GM19351 (cell line): ENCODE results near the gene APLP2.

Source experiments
- ATAC-seq: cut with Tn5 transposase; IDR thresholded peaks from one replicate; pipeline ENCODE4 v1.9.1; 2021; ENCODE audit warnings: mild to moderate bottlenecking, moderate library complexity; ENCODE audit not compliant: unreplicated experiment

The APLP2 gene

DNA sequence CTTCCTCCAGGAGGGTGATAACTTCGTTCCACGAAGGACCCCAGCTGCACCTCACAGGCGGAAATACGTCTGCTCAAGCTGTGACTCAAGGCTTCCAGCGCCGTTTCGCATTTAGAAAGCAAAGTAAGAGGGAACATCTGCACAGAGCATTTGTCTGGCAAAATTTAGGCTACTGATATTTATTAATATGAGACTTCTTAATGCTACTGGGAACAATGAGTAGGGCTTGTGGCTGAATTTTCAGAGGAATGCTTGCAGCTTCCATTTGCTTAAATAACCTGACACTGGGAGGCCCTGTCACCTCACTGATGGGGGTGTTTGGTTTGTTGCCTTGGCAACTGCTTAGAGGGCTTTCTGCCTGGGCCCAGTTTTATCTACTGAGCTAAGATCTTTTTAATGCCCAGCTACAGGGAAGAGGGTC, 75.2 kb downstream of the APLP2 start:
- ATAC-seq: no peak

DNA sequence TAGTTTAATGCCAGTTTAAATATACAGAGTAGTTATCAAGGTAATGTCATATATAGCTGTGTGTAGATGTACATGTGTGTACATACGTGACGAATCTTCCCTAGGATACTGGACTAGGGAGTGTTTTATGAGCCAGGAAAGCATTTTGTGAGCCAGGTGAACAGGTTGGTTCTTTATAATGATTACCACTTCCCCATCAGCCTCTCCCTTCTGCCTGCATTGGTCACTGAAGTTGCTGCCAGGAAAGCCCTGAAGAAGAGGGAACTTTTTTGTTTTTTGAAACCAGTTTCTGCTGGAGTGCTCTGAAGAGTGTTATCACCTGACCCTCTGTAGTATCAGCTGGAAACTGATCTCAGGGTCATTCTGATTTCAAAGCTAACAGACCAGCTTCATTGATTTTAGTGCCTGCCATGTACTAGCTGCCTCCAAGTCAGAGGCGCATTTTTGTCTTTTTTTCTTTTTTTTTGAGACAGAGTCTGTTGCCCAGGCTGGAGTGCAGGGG, 75.7 kb downstream of the APLP2 start:
- no peak for ATAC-seq

DNA sequence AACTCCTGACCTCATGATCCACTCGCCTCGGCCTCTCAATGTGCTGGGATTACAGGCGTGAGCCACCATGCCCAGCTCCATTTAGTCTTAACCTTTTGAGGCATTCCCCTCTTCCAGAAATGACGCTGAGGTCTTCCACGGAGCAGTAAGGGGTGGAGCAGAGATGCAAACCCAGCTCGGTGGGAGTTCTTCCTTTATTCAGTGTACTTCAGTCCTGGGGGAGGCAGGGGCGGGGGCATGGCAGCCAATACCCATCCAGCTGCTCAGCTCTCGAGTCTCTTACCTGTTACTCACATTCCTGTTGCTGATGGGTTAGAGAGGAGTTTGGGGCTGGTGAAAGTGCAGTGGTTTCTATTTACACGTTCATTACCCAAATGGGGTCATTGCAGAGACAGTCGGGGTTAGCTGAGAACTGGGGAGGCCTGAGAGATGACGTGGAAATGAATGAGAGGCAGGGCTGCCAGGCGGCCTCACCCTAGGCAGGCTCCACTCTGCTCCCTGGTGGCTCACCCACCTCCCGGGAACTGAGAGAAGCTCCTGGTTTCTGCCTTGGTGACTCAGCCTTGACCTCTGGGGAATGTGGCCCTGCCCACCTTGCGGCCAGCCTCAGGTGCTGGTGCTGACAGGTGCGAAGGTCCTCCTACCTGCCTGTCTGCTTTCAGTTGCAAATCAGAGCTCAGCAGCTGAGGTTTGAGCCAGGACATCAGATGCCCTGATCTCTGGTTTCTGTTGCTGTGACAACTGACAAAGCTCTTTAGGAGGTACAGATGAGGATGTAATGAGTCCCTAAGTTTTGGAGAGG, 76.5 kb downstream of the APLP2 start:
- ATAC-seq: peak; percentile 35

DNA sequence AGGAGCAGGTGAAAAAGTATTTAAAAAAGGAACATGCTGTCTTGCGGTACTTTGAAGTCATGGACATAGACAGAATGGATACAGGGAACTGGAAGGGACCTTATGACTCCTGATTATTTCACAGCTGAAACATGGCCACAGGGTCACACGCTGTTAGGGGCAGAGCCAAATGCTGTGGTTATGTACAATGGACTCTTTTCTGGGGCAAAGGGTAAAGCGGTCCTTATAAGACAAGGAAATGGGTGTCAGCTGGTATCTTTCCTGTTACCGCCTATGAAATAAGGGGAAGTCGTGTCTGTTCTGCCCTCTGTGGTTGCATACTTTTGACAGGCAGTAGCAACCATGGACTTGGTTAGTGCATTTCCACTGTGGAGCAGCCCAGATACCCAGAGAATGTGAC, 77.1 kb downstream of the APLP2 start:
- ATAC-seq: peak; percentile 24

DNA sequence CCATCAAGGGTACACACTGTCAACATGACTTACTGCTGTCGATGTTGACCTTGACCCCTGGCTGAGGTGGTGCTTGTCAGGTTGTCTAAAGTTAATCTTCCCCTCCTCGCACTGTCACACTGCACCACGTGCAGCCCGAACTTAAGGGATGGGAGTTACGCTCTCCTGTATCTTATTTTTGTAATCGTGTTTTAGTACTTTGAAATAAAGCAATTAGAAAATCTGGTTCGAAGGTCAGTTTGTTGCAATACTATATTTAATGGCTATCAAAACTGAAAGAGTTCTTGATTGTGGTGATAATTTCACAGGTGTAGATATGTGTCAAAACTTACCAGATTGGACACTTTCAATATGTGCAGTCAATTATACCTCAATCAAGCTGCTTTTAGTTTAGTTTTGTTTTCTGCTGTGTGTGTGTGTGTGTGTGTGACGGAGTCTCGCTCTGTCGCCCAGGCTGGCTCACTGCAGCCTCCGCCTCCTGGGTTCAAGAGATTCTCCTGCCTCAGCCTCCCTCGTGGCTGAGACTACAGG, 79.2 kb downstream of the APLP2 start:
- ATAC-seq: no peak

DNA sequence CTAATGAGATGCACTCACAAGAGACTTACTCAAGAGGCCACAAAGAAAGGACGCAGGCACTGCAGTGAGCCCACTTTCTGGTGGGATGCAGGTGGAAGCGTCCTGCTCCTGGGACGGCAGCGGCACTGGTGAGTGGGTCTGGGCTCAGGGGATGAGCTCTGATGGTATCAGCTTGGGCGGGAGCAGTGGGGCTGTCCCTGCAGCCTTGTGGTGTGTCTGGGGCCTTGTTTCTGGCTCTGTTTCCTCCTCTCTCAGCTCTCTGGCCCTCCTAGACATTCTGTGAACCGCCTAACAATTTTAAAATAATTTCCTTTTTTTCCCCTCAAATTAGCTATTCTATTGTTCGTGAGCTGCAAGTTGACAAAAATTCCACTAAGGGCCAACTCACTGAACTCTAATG, 81.1 kb downstream of the APLP2 start:
- ATAC-seq: peak; percentile 67

DNA sequence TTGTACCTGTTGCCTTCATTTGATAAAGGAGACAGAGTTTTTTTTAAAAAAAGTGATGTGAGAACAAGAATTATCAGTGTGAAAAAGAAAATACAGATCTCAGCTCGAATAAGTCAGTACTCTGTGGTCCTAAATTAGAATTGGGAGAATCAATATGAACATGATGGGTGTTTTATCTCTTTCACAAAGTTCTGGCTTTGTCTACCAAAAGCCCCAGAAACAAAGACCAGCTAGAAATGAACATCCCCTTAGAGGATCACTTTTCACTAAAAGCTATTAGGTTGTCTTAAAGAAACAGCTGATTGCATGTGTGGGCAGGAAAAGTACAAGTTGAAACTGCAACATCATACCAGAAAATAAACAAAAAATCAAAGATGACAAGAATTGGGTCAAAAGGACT, 81.5 kb downstream of the APLP2 start:
- ATAC-seq: peak; percentile 49

DNA sequence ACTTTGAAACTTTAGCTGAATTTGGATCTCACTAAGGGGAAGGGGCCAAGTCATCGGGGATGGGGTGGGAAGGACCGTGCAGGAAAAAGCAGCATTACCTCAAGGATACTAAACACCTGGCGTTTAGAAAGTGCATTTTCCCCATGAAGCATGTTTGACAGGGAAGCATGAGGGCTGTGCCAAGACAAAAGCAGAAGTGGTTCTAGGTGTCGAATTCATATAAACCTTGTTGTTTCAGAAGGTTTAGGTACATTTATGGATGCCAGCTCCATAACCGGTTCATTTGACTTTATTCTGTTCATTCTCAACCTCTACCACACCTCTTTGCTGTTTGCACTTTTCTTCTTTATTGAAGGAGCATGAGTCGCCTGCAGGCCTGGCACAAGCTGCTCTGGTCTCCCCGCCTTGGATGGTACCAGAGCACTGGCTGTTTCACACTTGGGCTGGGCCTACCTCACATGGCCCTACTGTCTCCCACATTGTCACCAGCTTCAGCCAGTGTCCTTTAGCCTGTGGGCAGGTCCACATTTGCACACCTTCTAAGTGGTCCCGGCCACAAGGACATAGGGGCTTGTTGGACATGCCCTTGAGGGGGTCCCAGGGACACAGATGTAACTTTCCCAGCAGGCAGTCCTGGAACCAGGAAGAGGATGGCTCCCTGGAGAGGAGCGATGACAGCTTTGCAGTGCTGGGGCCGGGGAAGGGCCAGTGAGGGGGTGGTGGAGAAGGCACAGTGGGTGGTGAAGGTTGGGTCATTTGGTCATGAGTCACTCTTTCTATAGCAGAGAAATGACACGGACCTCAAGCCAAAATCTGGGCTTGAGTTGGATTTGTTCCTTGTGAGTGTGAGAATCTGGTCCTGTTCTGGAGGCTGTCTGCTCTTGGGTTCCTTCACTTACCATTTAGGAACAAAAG, 86.7 kb downstream of the APLP2 start:
- ATAC-seq: no peak

DNA sequence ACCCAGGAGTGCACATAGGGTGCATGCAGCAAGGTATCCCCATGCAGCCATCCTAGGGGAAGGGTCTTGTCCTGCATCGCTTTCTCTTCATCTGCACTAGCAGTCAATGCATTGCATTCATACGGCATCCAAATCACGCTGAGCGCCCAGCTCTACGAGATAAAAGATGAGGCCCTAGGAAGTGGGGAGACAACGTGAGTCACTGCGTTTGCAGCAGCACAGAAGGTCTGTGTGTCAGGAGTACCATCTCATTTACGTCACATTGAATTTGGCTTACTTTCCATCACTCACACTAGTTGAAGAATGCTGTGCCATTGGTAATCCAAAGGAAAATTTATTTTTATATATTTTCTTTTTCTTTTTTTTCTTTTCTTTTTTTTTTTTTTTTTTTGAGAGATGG, 87.4 kb downstream of the APLP2 start:
- no peak for ATAC-seq

DNA sequence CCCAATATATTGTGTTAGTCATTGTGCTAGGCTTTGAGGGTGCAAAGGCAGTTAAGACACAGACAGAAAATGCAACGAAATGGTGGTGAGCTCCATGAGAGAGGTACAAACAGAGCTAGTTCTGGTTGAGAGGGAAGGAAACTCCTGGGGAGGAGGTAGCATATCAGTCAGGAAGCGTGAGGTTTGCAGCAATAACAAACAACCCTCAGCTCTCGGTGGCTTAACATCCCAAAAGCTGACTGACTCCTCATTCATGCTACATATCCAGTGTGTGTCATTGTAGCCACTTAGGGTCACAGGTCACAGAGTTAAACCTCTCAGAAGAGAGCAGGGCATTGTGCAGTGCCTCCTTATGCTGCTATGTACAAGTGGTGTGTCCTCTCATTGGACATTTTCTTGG, 88.1 kb downstream of the APLP2 start:
- ATAC-seq: no peak

DNA sequence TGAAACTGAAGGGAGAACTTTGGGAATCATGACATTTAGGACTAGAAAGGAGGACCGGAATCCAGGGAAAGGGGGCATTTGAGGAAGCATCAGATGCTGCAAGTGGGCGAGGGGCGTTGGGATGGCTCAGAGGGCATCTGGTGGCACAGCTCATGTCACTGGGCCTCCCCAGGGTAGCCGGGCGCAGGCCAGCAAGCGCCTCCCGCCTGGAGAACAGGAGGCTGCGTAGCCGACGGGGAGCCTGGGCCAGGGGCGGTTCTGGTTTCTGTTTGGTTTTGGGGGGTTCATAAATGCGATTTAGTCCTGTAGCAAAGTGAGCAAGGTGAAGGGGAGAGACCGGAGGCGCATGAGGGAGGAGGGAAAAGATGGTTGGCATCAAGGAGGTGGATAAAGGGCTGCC, 89.4 kb downstream of the APLP2 start:
- ATAC-seq: no peak

DNA sequence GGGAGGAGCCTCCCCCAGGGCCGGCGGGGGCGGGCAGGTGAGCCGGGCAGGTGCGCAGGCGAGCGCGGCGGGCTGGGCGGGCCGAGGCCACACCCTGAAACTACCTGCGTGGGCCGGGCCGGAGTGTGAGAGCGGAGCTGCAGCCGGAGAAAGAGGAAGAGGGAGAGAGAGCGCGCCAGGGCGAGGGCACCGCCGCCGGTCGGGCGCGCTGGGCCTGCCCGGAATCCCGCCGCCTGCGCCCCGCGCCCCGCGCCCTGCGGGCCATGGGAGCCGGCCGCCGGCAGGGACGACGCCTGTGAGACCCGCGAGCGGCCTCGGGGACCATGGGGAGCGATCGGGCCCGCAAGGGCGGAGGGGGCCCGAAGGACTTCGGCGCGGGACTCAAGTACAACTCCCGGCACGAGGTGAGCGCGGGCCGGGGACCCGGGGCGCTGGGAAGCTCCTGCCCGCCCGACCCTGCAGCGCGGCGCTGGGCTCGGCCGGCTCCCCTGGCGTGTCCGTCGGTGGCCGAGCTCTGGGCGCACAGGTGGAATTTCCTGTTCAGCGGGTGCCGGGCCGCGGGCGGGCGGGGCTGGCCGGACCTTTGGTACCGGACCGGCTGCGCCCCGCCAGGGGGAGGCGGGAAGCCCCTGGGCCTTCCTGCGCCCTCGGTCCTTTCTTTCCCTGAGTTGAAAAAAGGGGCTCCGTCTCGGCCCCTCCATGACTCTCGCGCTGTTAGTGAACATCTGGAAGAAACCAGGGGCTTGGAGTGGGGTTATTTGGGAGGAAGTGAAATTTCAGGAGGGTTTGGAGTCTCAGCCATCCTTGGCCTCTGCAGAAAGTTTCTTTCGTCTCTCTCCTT, 90.2 kb downstream of the APLP2 start, which contains the start of gene ST14:
Gene ST14 (plus strand): TSS at position 126 of the 841 bp plus-strand sequence. CDS start 198 bp downstream, at position 324.
- ATAC-seq: peak; percentile 50

DNA sequence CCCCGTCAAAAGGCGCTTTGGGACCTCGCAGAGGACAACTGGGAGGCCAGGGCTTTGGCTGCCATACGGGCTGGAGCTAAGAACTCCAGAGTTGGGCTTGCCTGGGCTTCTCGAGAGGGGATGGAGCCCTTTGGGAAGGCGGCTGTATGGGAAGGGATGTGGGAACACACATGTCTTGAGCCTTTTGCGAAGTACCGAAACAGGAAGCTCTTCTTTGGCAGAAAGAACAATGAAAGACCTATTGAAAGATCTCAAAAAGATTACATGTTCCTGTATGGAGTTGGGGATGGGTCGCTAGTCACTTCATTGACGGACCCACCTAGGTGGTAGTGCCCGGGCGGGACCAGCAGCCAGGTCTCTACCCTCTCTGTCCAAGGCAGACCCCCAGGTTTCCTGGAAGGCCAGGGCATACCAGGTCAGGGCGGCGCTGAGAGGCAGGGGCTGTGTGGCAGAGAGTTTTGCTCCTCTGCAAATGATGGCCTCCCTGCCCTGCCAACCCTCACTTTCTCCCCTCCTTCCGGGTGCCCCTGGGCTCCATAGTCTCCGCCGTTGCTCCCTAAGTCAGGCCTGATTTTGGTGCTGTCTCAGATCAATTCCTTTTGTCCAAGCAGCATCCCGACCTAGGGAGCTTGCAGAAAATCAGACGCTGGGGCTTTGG, 90.9 kb downstream of the APLP2 start:
- ATAC-seq: no peak

DNA sequence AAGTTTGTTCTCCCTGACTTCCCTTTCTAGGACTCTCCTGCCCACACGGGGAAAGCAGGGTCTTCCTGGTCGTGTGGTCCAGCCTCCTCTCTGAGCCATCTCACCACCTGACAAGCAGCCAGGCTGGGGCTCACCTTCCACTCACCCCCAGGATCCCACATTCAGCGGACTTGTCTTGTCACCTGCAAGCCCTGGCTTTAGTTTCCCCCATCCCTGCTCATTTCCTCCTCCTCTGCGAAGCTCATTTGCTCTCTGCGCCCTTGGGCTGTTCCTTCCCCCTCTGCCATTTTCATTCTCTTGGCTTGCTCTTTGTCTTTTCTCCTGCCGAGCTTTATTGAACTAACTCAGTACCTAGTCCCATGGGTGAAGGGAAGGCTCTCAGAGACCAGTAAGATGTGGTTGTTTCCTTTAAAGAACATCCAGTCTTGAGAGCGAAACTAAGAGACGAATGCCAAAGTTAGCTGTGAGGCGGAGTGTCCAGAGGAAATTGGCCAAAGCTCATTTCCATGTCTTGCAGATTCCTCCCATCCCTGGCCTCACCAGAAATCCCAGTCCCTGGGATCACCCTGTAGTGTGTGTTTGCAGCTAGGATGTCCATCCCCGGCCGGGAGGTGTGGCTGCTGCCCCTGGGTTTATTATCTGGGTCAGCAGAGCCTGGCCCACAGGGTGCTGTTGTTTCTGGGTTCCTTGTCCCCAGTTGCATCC, 91.9 kb downstream of the APLP2 start:
- ATAC-seq: no peak

DNA sequence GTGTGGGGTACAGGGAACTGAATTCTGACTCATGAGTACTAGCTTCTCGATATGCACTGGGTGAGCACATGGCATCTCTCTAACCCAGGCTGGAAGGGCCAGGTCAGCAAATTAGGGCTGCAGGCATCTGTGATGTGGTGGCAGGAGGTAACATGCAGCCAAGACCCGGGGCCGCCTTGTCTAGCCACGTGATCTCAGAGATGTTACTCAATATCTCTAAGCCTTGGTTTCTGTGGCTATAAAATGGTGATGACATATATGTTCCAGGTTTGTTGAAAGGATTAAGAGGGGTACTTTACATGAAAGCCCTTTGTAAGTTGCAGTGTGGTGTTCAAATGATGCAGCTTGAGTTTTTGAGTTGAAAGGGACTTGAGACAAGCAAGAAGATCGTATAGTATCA, 93.0 kb downstream of the APLP2 start:
- ATAC-seq: no peak

DNA sequence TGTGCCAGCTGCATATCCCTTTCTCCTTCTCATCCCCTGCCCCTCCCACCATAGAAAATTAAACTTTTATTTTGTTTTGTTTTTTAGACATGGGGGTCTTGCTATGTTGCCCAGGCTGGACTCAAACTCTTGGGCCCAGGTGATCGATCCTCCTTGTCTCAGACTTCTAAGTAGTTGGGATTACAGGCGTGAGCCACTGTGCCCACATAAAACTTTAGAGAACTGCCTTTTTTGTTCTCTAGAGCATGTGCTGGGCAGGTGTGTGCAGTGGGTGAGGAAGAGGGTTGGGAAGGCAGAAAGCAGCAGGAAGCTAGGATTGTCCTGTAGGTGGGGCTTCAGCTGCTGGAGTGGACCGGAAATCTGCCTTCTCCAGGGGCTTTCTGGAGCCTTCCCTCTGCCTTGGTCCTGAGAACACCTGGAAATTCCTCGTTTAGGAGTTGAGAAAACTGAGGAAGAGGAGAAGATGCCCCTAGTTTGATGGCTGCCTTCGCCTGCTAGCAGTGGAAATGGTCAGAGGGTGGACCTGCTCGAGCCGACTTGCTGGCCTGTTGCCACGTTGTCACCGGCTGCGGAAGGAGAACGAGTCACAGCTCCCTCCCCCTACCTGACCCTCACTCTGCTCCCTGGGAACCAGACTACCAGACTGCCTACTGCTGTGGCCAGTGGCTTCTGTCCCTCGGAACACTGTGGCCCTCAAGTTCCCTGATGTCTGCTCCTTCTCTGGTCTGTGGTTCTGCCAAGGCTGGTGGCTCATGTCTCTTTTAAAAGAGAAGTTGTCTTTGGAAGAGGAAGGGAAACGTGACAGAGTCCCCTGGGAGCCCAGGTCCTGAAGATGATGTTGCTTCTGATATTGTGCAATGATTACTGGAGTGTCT, 93.9 kb downstream of the APLP2 start:
- ATAC-seq: no peak

DNA sequence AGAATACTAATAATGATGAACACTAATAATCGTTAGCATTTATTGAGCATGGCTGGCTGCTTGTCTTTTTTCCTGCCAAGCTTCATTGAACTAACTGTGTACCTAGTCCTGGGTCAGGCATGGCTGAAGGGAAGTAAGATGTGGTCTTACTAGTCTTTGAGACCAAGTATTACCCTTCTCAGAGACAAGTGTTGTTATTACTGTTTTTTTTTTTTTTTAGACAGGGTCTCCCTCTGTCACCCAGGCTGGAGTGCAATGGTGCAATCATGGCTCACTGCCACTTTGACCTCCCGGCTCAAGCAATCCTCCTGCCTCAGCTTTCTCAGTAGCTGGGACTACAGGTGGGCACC, 94.5 kb downstream of the APLP2 start:
- no peak for ATAC-seq

DNA sequence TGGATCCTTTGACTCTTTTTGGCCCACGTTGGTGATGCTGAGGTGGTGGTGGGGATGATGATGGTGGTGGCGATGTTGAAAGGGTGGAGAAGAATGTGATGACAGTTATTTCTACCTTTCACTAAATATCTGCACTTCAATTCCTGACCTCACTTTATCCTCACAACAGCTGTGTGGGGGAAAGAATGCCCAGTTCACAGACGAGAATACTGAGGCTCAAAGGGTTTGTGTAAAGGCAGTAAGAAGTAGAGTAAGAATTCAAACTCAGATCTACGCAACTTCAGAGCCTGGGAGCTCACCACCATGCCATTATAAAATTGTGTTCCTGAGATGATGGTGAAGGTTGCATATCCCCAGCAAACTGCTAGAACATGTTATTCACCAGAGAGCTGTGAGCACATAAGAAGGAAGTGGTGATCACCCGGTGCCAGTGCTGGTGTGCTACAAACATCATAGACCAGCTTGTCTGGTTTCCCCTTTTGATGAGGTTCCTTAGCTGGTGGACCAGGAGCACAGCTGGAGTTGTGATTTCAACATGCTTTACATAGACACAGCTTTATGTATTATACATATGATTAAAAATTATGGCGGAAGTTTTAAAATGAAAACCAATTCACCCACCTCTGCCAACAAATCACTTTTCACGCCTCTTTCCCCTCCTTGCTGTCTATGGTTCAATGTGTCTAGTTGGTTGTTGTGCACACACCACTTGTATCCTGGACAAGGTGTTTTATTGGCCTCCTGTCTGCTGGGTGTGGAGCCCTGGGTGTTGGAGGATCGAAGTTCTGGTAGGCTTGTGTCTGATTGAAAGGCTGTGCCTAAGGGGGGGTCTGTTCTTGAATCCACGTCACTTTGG, 96.1 kb downstream of the APLP2 start:
- ATAC-seq: no peak
